NCI-H510A treated with DMSO at 0.1 percent for 48 hours (cell line): Measurements from ENCODE around the gene RAB33B.
"Not testable (repeated sequence)": the region's sequence is repeated elsewhere in the genome, so short reads cannot be mapped to it uniquely, and the experiment has no call there.

Experiments
- DNase-seq: peaks from one replicate; lab custom pipeline; 2025; lab: John Stamatoyannopoulos, UW

RAB33B gene

GRCh38 chr4:139464512-139464911 lies 10.6 kb downstream of the RAB33B start:
- DNase-seq = not testable (repeated sequence)

- no peak for DNase-seq
Observed at GRCh38 chr4:139465922-139466321, 12.0 kb downstream of the RAB33B start.

GRCh38 chr4:139468756-139469155 lies 14.8 kb downstream of the RAB33B start:
- DNase-seq = not testable (repeated sequence)

- no peak for DNase-seq
Observed at GRCh38 chr4:139469216-139469615, 15.3 kb downstream of the RAB33B start.

DNA sequence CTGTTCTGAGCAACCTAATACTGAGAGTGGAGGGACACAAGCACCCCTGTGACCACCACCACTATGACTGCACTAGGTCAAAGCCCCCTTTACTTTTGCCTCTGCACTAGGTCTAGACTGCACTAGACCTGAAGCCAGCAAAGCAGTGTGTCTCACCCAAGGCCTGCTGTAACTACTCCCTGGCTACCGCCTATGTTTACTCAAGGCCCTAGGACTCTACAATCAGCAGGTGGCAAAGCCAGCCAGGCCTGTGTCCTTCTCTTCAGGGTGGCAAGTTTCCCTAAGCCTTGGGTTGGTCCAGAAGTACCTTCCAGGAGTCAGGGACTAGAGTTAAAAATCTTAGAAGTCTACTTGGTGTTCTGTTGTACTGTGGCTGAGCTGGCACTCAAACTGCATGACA lies 15.9 kb downstream of the RAB33B start:
- no peak for DNase-seq

GRCh38 chr4:139470295-139470694 lies 16.4 kb downstream of the RAB33B start:
- no peak for DNase-seq

DNA sequence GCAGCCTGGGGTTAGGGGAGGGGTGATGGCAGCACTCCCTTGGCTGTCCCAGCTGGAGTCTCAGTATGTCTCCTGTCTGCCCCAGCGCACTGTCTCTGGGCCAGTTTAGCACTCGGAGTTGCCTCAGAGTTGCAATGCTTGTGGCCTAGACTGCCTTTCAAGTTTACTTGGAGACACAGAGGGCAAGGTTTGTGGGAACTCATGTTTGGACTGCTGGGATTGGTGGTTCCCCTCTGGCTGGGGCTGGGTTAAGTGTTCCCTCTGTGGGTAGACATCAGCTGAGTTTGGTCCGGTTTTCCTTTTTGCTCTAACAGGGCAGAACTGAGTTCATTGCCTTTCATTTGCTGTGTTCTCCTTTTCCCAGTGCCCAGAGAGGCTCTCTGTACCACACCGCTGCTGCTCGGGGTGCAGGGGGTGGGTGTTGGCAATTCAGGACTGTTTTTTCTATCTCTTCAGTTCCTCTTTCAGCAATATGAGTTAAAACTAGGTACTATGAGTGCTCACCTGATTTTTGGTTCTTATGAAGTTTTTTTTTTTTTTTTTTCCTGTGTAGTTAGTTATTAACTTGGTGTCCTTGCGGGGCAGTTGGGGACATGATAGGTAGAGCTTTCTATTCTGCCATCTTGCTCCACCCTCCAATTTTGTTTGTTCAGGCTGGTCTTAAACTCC lies 17.2 kb downstream of the RAB33B start:
- no peak for DNase-seq

GRCh38 chr4:139472852-139473251 lies 18.9 kb downstream of the RAB33B start:
- DNase-seq = no peak

DNA sequence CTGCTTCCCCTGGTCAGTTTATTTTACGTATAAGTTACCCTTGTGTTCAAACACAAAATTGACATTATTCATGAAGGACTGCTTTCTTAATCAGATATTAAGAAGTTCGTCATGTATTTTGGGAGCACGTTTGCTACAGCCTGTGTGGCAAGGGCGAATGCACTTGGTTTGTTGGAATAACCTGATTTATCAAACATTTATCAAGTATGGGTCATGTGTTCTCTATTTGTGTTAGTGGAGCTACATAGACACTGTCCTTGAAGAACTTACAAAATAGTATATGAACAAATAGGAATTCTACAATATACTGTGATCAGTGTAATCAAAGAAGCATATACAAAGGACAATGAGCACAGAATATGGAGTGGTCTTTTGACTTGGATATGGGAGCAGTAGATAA lies 22.4 kb downstream of the RAB33B start:
- DNase-seq = no peak

GRCh38 chr4:139481465-139481864 lies 27.5 kb downstream of the RAB33B start:
- no peak for DNase-seq

- no peak for DNase-seq
Observed at GRCh38 chr4:139483000-139483399, 29.1 kb downstream of the RAB33B start.

DNA sequence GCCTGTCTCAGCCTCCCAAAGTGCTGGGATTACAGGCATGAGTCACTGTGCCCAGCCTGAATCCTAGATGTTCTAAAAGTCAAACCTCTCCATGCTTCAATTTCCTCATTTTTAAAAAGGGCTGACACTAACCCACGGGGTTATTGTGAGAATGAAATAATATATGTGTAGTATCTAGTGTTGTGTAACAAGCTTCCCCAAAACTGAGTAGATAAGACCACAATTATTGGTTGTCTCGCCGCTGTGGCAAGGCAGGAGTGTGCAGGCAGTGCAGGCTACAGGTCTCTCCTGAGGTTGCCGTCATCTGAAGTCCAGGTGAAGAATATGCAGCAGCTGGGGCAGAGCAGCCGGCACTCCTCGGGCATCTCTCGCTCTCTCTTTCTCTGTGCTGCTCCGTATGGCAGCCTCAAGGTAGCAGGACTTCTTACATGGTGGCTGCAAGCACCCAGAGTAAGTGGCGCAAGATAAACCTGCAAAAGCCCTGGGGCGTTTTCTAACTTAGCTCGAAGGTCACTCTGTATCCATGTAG lies 30.9 kb downstream of the RAB33B start:
- DNase-seq = no peak

DNA sequence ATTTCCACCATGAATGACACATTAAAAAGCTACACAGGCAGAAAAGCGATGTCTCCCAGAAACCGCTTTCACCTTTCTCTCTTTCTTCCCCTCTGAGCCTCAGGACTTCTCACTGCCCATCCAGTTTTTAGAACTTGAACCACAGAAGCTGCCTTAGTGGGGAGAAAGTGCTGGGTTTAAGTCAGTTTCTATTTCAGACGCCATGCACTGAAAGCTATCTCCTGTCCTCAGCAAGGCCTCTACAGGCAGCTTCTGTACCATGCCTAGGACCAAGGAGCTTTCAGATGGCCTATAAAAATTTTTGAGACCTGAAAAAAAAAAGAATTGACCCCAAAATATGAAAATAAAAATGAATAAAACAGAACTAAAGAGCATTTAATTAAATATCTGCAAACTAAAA lies 34.5 kb downstream of the RAB33B start:
- no peak for DNase-seq

GRCh38 chr4:139489638-139490037 lies 35.7 kb downstream of the RAB33B start:
- no peak for DNase-seq

- no peak for DNase-seq
Observed at GRCh38 chr4:139492429-139492828, 38.5 kb downstream of the RAB33B start.

DNA sequence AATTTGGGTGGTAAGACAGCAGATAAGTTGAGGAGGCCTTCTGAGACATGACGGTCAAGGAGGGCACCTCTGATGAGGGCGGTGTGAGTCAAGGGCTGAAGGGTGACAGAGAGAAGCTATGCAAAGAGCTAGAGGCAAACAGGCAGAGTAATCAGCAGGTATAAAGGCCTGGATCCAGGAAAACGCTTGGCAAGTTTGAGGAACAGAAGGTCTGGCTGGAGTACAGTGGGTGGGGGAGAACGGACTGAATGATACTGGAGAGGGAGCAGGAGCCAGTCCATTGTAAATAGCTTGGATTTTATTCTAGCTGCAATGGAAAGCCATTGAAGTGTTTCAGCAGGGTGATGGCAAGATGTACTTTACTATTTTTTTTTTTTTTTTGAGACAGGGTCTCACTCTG lies 39.3 kb downstream of the RAB33B start:
- DNase-seq = no peak

GRCh38 chr4:139499186-139499585 lies 45.3 kb downstream of the RAB33B start:
- no peak for DNase-seq

DNA sequence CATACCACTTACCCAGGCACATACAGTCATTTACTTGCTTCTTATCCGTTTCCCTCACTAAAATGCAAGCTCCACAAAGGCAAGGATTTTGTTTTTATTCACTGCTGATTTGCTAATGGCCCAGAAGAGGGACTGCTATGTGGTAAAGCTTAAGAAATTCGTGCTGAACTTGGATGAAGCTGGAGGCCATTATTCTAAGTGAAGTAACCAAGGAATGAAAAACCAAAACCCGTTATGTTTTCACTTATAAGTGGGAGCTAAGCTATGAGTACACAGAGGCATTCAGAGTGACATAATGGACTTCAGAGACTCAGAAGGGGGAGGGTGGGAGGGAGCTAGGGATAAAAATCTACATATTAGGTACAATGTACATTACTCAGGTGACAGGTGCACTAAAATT lies 47.2 kb downstream of the RAB33B start:
- no peak for DNase-seq

- DNase-seq = no peak
Observed at GRCh38 chr4:139501527-139501926, 47.6 kb downstream of the RAB33B start.

DNA sequence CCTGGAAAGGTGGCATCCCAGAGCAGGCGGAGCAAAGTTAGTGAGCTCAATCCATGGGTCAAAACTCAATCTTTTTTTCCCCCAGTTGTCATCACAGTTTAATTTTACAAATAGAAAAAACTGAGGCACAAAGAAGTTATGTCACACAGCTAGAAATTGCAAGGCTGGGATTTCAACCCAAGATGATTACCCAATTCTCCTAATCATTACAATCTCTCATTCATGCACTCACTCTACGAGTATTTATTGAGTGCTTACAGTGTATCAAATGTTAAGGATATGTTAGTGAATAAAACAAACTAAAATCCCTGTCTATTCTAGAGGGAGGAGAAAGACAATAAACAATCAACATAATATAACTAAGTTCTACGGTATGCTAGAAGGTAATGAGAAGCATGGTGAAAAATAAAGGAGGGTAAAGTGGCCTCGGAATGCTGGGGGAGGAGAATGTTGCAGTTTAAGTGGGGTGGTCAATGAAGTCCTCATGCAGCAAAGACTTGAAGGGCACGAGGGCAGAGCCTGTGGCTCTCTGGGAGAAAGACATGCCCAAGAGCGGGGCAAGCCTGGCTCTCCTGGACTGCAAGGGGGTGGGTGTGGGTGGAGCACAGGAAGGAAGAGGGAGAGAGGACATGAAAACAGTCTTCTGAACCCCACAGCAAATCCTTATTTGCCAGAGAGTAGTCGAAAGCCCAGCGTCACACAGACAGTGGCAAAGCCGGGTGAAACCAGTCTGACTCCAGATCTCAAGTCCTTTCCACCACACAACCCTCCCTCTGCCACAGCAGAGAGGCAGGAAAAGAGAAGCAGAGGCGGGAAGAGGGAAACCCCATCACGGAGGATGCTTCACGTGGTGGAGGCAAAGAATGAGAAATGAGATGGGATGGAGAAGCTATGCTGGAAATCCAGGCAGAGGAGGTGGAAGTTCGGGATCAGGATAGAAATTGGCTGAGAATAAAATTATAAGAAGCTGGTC lies 48.3 kb downstream of the RAB33B start:
- DNase-seq = no peak

DNA sequence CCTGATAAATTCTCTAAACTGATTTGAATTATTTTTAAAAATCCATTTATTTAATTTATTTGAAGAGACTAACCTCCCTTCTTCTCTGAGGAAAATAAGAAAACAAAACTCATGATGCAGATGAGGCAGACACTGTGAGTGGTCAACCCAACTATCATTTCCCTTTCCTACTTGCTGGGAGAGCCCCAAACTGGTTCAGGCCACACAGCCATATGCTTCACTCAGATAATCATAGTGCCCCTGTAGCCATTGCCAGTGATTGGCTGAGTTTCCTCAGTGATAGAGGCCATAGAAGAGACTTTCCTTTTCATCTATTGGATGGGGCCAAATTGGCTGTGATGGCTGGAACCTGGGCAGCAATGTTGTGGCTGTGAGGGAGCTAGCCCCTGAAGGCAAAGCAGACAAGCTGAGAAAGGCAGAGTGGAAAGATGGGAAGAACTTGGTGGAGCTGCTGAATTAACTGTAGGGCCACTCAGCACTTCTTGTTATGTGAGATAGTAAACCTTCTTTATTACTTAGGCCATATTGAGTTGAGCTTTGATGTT lies 49.8 kb downstream of the RAB33B start:
- no peak for DNase-seq

- no peak for DNase-seq
Observed at GRCh38 chr4:139506774-139507173, 52.9 kb downstream of the RAB33B start.
